ENCODE data around the gene NDUFS7.

DNA sequence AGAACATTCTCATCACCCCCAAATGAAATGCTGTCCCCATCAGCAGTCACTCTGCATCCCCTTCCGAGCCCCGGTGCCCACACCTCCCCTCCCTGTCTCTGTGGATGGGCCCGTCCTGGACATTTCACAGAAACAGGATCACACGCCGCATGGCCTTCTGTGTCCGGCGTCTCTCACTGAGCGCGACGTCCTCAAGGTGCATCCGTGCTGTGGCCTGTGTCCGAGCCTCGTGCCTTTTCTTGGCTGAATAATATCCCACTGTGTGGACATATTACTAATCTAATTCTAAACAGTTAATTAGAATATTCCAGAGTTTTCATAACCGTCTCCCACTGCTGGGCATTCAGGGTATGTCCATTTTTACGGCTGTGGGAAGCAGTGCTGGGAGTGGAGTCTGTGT is 8.7 kb downstream of the NDUFS7 start:
- TF ChIP-seq POLR2A (IDR thresholded peaks at IDR 0.05; ENCODE audit: low read length), result no peak
- TF ChIP-seq GATA1 (IDR thresholded peaks at IDR 0.05; ENCODE audit: low read depth, low read length), result no peak

Measured in erythroblast (primary cell).